Measurements from ENCODE around the gene SLC37A2.

The SLC37A2 gene

GRCh38 chr11:125108469-125108868, 45.4 kb downstream of the SLC37A2 start:
- no peak for DNase-seq (ENCODE audit: low read depth in 2 of 2, low spot score in 1 of 2)

DNA sequence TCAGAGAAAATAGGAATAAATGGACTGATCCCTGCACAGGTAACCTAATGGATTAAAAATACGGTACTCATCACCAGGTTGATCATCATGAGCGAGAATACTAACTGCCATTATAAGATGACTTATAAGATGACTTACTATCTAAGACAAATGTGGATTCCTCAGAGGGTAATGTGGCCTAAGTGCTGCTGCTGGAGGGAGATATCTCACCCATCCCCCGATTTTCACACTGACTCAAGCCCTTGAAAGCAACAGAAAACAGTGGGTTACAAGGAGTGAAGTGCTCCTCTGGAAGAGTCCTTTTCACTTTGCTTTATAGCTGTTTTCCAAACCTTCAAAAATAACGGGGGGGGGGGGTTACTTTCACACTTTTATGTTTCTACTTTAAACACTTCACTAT, 47.4 kb downstream of the SLC37A2 start:
- DNase-seq (ENCODE audit: low read depth in 2 of 2, low spot score in 1 of 2) = no peak

- DNase-seq (ENCODE audit: low read depth in 2 of 2, low spot score in 1 of 2) = peak in 1 of 2 donors; percentile 2
These were observed 47.9 kb downstream of the SLC37A2 start for GRCh38 chr11:125111001-125111342.

DNA sequence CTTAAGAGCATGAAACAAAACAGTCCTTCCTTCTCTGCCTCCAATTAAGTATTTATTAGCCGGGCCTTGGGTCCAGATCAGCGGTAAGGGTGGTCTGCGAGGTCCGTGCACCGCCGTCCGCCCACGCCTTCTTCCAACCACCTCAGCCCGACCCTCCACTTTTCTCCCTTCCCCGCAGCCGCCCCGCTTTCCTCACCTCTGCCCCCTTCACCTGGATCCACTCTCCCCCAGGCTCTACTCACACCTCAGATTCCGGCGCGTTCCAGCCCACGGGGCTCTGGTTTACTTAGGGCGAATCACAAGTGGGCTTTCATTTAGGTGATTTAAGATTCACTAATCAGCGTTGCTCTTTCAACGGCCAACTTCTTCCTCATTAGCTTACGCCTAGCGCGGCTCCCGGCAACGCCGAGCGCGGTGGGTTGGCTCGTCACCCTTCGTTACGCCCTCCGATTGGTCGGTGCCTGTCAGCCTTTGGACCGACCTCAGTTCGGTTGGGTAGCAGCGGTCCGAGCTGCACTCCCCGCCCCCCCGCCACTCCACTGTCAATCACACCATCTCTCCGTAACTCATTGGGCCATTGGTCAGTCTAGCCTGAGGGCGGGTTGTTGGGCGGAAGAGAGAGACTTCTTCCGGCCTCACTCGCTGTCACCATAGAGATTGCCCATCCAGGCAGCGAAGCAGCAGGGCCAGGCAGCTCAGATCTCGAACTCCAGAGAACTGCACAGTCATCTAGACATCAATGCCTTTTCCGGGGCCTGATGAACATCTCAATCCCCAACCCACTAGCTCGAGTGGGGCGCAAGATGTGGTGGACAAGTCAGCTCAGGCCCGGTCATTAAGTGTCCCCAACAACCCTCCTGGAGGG, 48.5 kb downstream of the SLC37A2 start, which contains the start of gene TMEM218:
TMEM218 (minus strand) TSS at position 284 of the 865 bp plus-strand sequence. CDS start 9,385 bp downstream, outside the sequence.
- DNase-seq (ENCODE audit: low read depth in 2 of 2, low spot score in 1 of 2) = peak; percentile 84 to 95

DNA sequence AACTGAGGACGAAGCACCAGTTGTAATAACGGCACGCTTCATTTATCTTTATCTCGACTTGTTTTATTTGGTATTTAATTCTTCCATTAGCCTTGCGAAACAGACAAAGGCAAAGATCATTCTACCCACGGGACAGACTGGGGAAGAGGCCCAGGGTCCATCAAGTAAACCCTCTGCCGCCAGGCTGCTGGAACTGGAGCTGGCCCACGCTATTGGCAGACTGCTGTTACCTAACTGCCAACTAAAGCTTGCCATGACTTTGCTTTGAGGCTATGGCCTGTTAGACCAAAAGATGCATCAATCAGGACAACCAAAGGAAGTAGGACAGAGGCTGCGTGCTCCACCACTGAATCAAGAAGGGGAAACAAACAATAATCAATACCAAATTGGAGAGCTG, 49.1 kb downstream of the SLC37A2 start:
- DNase-seq (ENCODE audit: low read depth in 2 of 2, low spot score in 1 of 2) = no peak

- no peak for DNase-seq (ENCODE audit: low read depth in 2 of 2, low spot score in 1 of 2)
These were observed 51.4 kb downstream of the SLC37A2 start for GRCh38 chr11:125114518-125114917.

- no peak for DNase-seq (ENCODE audit: low read depth in 2 of 2, low spot score in 1 of 2)
These were observed 54.3 kb downstream of the SLC37A2 start for GRCh38 chr11:125117429-125117828.

- DNase-seq (ENCODE audit: low read depth in 2 of 2, low spot score in 1 of 2) = no peak
These were observed 60.3 kb downstream of the SLC37A2 start for GRCh38 chr11:125123194-125123946.

DNA sequence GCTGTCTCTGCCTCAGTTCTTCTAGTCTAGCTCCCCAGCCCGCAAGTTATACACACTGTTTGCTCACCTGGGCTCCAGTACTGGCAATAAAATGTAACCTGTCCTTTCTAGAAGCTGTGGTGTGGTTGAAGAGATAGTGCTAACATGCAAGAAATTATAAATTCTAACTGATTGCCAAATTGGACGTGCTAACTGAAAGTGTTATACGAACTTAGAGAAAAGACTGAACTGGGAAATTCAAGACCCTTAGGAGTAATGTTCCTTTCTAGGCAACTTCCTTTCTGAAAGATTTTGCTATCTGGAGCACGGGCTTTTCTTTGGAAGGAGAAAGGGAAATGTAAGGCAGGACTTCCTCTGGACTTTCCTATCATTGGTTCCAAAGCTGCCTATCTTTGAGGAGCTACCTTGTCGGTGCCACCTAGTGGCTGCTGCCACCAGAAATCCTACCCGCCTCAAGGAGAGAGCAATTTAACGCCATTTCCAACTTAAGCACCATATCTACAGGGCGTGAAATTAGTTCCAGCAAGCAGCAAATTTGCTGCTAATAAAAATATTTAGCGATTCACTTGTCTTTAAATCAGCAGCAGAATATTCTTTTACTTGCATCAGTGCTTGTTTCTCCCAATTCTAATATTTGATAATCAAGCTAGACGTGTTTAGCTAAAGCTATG, 61.0 kb downstream of the SLC37A2 start:
- no peak for DNase-seq (ENCODE audit: low read depth in 2 of 2, low spot score in 1 of 2)

DNA sequence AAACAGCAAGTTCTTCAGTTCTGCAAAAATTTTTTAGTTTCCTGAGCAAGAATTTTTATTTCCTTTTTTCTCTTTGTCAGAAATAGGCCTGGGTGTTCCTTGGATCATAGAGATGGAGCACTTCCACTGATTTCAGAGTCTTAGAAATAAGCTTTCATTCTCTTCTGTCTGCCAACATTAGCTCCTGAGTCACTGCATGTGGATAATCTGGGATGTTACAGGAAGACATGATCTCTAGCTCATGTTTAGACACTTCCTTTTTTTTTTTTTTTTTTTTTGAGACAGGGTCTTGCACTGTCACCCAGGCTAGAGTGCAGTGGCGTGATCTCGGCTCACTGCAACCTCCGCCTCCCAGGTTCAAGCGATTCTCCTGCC, 61.5 kb downstream of the SLC37A2 start:
- no peak for DNase-seq (ENCODE audit: low read depth in 2 of 2, low spot score in 1 of 2)

- no peak for DNase-seq (ENCODE audit: low read depth in 2 of 2, low spot score in 1 of 2)
These were observed 65.3 kb downstream of the SLC37A2 start for GRCh38 chr11:125128450-125128849.

DNA sequence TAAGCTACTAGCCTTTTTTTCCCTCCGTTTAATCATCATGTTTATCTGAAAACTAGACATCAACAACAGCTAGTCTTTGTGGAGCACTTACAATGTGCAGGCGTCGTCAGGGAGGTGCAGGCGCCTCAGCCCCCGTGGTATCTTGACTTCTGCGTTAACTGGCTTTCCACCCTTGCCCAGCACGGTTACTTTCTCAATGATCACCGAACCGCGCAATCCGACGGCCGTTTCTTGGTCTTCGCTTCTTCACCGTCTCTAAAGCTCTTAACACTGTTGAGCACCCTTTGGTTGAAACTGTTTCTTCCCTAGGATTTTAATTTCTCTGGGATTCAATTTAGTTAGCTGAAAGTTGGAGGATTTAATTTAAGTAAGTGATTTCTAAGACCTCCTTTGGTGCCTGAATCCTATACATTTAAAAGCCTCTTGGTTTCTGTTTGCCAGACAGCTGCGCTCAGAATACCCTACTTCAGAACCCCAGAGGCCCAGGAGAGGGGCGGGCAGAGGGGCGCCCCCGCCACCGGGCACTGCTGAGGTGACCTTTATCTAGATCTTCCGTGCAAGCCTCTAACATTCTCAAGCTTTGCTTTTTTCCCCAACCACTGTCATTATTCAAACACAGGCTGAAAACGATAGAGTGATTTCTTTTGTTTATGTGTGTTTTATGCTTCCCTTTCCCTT, 66.3 kb downstream of the SLC37A2 start:
- no peak for DNase-seq (ENCODE audit: low read depth in 2 of 2, low spot score in 1 of 2)

DNA sequence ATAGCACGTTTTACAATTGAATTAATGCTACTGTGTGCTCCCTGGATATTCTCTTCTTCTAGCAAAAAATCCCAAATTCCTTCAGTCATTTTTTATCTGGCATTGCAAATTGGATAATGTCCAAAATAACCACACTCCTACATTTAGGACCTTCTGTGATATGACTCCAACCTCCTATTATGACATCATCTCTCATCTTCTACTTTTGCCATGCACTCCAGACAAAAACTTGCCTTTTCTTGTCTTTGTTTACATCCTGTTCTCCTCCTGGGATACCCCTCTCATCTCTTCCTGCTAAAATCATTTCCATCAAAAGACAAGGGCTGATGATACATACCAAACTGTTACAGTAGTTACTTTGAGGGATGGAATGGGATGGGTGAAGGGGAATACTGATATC, 69.0 kb downstream of the SLC37A2 start:
- DNase-seq (ENCODE audit: low read depth in 2 of 2, low spot score in 1 of 2) = no peak

DNA sequence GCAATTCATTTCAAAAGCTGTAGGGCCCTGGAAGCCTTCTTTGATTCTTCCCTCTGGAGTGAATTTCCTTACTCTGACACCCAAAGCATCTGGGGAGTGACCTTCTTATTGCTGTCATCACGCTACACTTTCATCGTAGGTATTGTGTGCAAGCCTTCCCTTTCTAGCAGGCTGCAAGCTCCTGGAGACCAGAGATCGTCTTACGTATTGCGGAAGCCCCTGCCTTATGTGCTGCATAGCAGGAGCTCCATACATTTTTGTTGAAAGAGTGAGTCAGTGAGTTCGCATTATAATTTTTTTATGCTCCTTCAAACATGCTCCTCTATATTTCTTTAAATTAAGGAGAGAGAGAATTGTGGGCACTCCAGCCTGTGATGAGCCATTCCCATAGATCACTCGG, 69.5 kb downstream of the SLC37A2 start:
- DNase-seq (ENCODE audit: low read depth in 2 of 2, low spot score in 1 of 2) = no peak

GRCh38 chr11:125136001-125136400, 72.9 kb downstream of the SLC37A2 start:
- no peak for DNase-seq (ENCODE audit: low read depth in 2 of 2, low spot score in 1 of 2)

DNA sequence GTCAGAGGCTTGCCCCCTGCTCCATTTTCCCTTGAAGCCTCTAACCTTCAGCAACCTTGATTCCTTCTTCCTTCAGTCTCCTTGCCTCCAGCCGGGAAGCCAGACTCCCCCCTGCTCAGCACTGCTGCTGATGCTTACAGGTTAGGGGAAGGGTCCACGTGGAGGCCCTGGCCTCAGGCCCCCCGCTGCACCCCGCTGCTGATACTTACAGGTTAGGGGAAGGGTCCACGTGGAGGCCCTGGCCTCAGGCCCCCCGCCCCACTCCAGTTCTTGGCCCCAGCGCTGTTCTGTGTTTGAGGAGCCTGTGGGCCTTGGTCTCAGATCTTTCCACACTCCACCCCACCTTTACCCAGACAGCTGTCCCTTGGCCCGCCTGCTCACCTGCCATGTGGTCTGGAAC, 75.9 kb downstream of the SLC37A2 start:
- no peak for DNase-seq (ENCODE audit: low read depth in 2 of 2, low spot score in 1 of 2)

DNA sequence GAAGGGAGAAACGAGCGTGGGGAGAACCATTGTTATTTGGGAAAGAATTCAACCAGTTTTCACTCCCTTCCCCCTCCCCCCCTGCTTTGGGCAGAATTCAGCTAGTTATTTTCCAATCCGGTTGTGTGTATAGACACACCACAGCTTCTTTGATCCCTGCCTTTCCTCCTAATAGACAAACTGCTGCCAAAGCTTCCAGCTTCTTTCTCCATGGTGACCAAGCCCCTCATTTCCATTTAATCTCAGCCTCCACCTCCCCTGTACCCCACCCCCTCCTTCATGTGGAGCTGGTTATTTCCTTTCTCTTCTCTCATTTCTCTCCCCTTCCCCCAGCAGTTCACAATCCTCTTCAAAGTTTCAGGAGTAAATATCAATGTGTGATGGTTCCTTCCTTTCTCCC, 76.7 kb downstream of the SLC37A2 start:
- no peak for DNase-seq (ENCODE audit: low read depth in 2 of 2, low spot score in 1 of 2)

All from stimulated activated CD8-positive, alpha-beta memory T cell treated with anti-CD3 and anti-CD28 coated beads, Interleukin-4, amount 100 ng/mL, for 4 hours (primary cell).